ENCODE measurements around the gene TMEM128.

DNA sequence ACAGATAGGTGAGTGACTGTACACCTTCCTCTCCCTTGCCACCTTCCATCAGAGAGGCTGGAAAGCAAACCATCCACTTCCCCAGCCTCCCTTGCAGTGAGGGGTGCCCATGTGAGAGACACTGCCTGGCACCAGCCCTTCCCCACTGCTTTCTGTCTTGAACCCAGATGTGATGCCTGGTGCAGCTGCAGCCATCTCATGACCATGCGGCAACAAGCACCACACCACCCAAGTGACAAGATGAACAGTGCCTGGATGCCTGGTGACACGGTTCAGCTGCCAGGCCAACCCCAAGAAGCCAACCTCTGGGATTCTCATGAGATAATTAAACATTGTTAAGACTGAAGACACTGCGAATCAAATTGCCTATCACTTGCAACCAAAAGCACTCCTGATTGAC lies 52.7 kb downstream of the TMEM128 start:
- TF ChIP-seq, protein P1, sequence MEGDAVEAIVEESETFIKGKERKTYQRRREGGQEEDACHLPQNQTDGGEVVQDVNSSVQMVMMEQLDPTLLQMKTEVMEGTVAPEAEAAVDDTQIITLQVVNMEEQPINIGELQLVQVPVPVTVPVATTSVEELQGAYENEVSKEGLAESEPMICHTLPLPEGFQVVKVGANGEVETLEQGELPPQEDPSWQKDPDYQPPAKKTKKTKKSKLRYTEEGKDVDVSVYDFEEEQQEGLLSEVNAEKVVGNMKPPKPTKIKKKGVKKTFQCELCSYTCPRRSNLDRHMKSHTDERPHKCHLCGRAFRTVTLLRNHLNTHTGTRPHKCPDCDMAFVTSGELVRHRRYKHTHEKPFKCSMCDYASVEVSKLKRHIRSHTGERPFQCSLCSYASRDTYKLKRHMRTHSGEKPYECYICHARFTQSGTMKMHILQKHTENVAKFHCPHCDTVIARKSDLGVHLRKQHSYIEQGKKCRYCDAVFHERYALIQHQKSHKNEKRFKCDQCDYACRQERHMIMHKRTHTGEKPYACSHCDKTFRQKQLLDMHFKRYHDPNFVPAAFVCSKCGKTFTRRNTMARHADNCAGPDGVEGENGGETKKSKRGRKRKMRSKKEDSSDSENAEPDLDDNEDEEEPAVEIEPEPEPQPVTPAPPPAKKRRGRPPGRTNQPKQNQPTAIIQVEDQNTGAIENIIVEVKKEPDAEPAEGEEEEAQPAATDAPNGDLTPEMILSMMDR (optimal IDR thresholded peaks at IDR 0.05 in 1 of 3, IDR thresholded peaks at IDR 0.05 in 1 of 3, conservative IDR thresholded peaks at IDR 0.05 in 1 of 3; ENCODE audit: extremely low read depth in 1 of 3, insufficient read depth in 2 of 3, low read length in 3 of 3): no peak
- TF ChIP-seq EZH2 (IDR thresholded peaks at IDR 0.05; ENCODE audit: low read length): no peak

Data from keratinocyte (primary cell).